ENCODE results near the gene IFNL1. TPM values are rescaled to one million over a fixed set of nuclear protein-coding genes. Genes with fewer than 3 reads are reported as not detected.
"Not testable (repeated sequence)": the region's sequence is repeated elsewhere in the genome, so short reads cannot be mapped to it uniquely, and the experiment has no call there.

Gene IFNL1
- total RNA-seq, 1 experiment from 2014 or later, result not detected

DNA sequence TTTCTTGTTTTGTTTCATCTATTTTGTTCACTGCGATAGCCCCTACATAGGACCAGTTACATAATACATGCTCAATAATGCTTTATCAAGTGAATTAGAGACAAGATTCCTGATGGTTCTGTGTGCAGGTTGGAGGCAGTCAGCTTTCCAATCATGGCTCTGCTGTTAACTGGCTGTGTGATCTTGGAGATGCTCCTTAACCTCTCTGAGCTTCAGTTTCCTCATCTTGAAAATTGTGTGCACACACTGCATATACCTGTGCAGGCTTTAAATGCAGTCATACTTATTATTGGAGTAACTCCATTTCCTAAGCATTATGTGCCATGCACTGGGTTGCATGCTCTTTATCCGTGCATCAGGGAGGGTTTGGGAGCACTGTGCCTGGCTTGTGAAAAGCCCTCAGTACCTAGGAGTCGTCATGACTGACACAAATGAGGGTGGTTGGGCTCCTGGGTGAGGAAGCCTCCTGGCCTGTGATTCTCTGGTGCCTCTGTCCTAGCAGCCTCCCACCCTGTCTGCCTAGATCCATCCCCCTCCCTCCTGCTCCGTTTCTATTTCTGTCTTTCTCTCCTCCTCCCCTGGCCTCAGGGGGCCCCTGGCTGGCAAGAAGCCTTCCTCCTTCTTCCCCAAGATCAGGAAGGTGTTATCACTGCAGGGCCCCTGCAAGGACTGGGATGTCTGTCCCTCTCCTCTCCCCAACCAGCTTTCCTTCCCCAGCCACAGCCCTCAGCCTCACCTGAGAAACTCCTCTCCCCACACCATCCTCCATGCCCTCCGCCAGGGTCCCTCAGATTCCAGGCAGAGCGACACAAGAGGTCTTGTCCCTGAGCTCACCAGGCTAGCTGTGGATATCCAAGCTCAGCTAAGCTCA, 8.7 kb downstream of the IFNL1 start:
- no peak for DNase-seq (ENCODE audit: low read depth)
- in situ Hi-C loops (cut with HindIII; ENCODE audit: low pct_unique_long_range_greater_than_20kb, low sequenced_read_pairs), result no loop called here

DNA sequence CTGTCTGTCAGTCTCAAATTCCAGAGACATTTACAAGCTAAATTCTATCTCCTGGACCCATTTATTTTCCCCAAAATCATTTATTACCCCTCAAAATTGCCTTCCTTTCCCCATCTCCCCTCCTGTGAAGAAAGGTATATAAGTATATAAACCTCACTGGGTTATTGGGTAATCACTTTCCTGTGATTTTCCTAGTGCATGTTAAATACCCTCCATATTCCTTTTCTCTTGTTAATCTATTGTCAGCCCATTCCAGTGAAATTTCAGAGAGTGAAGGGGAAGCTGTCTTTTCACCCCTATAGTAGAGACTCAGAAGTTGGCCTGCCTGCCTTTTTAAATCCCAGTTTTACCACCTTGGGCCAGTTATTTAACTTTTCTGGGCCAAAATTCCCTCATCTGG, 9.9 kb downstream of the IFNL1 start:
- DNase-seq (ENCODE audit: low read depth), result no peak
- in situ Hi-C loops (cut with HindIII; ENCODE audit: low pct_unique_long_range_greater_than_20kb, low sequenced_read_pairs), result no loop called here

DNA sequence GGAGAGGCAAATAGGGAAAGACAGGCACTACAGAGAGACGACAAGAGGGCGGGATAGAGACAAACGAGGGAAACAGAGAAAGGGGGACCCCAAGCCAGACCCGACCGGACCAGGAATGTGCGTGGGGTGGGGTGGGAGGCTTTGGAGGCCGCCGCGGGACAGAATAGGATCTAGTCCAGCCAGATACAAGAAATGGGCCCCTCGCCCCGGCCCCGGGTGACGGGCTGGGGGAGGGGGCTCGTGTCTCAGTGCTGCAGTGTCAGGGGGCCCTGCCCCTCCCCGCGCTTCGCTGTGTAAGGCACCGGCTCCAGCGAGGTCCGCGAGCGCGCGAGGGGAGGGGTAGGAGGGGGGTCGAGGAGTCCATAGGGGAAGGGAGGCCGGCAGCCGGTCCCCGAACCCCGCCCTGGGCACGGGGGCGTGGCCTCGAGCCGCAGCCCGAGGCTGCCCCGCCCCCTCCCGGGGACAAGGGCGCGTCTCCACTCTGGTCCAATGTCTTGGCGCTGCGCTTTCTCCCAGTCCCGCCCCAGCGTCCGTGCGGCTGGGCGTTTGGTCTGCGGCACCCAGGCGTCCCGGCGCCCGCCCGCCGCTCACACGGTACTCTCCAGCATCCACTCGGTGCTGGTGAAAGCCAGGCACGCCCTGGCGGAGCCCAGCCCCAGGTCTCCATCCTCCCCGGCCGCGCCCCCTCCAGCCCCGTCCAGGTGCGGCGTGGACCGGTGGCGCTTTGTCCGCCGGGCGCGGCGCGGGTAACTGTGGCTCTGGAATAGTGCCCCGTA, 11.0 kb downstream of the IFNL1 start:
- in situ Hi-C loops (cut with HindIII; ENCODE audit: low pct_unique_long_range_greater_than_20kb, low sequenced_read_pairs), result no loop called here
- no peak for DNase-seq (ENCODE audit: low read depth)

DNA sequence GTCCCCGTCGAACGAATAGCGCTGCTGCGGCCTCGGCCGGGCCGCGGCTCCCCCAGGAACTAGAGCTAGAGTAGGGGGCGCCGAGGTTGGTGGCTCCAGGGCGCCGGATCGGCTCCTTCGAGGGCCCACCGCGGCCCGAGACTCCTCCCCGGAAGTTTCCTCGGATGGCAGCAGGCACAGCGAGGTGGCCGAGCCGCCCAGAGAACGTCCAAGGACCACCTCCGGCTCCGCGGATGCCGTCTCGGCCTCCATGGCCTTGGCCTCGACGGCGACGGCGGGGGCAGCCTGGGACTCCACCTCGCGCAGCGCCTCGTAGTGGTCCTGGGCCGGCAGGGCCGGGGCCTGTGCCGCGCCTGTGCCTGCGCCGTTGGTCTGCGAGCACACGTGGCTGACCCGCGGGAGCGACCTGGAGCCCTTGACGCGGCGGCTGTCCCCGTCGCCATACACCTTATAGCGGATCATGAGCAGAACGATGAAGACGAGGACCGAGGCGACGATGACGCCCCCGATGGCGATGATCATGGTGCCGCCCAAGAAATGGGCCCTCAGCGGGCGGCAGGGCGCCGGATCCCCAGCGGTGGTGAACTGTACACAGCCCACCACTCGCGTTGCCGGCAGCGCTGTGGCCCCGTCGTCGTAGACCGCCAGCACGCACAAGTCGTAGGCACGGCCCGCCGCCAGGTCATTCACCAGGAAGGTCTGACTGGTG, 11.8 kb downstream of the IFNL1 start:
- no peak for DNase-seq (ENCODE audit: low read depth)
- in situ Hi-C loops (cut with HindIII; ENCODE audit: low pct_unique_long_range_greater_than_20kb, low sequenced_read_pairs), result no loop called here

DNA sequence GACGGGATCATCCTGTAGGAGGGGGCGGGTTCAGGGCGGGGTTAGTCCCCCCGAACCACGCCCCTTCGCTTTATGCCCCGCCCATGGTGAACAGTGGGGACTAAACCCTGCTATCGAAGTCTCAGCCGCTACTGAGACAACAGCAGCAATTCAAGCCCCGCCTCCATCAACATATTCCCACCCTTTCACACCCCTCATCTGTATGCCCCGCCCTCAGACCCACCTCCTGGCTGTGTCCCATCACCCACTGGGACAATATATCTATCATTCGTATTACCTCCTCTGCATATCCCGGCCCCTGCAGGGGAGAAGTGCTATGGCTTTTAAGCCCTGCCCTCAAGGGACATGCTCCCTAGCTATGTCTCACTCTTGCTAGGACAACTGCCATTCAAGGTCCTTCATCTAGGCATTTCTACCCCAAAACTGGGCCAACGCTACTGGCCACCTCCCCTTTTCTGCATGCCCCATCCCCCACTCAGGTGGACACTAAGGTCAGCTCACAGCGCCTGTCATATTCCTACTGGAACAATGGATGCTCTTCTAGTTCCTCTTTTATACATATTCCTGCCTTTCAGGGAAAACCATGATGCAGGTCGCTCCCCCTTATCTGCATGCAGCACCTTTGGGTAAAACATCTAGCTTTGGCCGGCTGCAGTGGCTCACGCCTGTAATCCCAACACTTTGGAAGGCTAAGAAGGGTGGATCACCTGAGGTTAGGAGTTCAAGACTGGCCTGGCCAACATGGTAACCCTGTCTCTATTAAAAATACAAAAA, 12.5 kb downstream of the IFNL1 start:
- in situ Hi-C loops (cut with HindIII; ENCODE audit: low pct_unique_long_range_greater_than_20kb, low sequenced_read_pairs), result no loop called here
- DNase-seq (ENCODE audit: low read depth), result no peak

DNA sequence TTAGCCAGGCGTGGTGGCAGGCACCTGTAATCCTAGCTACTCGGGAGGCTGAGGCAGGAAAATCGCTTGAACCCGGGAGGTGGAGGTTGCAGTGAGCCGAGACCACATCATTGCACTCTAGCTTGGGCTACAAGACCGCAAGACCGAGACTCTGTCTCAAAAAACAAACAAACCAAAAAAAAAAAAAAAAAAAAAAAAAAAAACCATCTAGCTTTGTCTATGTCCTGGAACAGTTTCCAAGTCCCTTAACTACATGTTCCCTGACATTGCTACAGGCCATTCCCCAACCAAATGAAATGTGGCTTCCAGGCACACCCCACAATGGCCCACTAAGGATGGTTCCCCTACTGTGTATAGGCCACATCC, 13.1 kb downstream of the IFNL1 start:
- DNase-seq (ENCODE audit: low read depth); in situ Hi-C loops (cut with HindIII; ENCODE audit: low pct_unique_long_range_greater_than_20kb, low sequenced_read_pairs): not testable (repeated sequence)

DNA sequence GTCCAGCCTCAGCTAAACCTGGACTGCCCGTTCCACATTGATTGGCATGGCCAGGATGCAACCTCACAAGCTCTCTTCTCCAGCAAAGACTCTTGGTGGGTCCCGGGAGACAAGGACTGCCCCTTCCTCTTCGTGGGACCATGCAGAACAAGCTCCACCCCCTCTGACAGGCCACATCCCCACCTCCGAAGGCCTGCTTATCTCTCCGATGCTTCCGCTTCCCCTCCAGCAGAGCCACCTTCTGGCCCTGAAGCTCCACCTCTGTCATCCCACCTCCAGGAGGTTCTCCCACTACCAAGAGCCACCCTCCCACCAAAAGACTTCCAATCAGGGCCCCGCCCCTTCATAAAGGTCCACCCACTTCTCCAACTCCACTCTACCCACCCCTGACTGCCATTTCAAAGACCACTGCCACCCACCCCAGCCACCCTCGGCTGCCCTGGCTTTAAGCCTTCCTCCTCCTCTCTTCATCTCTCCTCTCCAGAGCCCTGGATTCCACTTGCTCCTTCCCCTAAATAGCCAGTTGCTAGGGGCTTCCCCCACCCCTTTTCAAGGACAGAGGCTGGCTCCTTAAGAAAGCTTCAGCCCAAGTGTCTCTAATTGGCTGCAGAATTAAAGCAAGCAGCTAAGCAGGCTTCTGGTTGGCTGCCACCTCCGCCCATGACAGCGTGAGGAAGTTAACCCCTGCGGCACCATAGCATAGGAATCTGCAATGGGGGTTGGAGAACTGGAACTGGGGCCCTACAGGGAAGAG, 14.5 kb downstream of the IFNL1 start:
- no peak for DNase-seq (ENCODE audit: low read depth)
- in situ Hi-C loops (cut with HindIII; ENCODE audit: low pct_unique_long_range_greater_than_20kb, low sequenced_read_pairs), result no loop called here

DNA sequence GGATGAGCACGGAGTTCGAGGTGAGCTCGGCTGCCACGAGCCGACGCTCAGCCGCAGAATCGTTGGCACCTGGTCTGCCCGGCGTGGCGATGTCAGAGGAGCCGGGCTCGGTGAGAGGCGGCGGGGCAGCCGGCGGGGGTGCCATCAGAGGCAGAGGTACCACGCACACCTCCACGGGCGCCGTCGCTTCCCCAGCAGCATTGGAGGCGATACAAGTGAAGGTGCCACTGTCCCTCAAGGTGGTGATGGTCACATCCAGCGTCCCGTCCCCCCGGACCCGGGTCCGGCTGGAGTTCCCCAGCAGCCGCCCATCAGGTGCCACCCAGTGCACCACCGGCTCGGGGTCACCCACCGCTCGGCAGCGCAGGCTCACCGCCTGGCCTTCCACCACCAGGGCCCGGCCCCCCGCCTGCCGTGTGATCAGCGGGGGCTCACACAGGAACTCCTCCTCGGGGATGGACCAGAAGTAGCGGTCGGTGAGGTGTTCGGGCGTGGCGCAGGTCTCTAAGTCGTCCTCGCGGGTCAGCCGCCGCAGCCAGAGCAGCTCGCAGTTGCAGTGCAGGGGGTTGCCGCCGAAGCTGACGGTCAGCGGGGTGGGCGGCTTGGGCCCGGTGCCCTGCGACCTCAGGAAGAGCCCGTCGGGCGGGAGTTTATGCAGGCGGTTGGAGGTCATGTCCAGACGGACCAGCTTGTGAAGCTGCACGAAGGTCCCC, 18.0 kb downstream of the IFNL1 start:
- DNase-seq (ENCODE audit: low read depth), result no peak
- in situ Hi-C loops (cut with HindIII; ENCODE audit: low pct_unique_long_range_greater_than_20kb, low sequenced_read_pairs), result no loop called here

DNA sequence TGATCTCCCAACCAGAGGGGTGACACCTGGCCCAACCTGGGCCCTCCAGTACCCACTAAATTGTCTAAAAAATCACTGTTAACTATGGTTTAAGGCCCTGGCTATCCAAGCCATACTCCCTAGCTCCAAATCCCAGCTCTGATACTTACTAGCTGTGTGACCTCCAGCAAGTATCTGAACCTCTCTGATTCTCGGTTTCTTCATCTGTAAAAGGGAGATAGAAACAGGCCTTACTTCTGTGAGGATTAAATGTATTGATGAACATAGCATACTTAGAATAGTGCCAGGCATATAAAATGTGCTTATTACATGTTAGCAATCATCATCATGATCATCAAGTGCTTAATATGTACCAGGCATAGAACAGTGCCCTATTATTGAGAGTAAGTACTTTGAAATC, 19.7 kb downstream of the IFNL1 start:
- DNase-seq (ENCODE audit: low read depth), result no peak
- in situ Hi-C loops (cut with HindIII; ENCODE audit: low pct_unique_long_range_greater_than_20kb, low sequenced_read_pairs), result no loop called here

DNA sequence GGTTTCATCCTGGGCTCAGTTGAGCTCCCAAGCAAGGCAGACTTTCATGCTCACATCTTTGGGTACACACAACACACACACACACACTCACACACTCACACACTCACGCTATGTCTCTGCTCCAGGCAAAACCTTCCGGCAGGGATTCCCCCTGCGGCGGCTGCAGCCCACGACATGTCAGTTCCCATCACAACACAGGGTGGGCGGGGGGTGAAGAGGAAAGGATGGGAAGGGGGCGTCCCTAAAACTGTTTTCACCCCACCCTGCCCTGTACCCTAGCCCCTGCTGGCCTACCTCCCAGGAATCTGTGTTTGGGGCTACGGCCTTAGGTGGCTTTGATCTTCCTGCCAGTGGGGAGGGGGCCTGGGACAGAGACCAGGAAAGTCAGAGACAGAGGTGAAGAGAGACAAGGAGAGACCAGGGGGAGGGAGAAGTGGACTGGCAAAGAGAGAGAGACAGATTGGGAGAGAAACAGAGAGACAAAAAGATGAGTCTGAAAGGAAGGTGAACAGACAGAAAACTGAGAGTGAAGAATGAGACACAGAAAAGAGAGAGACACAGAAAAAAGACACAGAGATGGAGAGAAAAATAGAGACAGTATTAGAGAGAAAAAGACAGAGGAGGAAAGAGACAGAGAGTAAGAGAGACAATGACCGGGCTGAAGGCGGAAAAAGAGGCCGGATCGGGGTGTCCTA, 20.6 kb downstream of the IFNL1 start:
- in situ Hi-C loops (cut with HindIII; ENCODE audit: low pct_unique_long_range_greater_than_20kb, low sequenced_read_pairs), result no loop called here
- DNase-seq (ENCODE audit: low read depth), result no peak

DNA sequence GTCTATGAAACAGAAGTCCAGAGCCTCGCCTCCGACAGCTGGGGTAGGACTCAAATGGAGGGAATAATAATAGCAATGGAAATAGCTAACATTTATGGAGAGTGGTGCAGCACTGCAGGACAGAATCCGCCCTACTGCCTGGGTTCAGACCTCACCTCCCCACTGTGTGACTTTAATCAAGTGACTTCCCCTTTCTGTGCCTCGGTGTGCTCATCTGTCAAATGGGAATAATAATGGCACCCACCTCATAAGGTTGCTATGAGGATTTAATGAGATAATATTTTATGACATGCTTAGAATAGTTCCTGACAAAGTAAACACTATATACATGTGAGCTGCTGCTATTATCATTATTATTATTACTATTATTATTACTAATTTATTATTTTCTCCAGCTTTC, 21.3 kb downstream of the IFNL1 start:
- in situ Hi-C loops (cut with HindIII; ENCODE audit: low pct_unique_long_range_greater_than_20kb, low sequenced_read_pairs), result no loop called here
- no peak for DNase-seq (ENCODE audit: low read depth)

DNA sequence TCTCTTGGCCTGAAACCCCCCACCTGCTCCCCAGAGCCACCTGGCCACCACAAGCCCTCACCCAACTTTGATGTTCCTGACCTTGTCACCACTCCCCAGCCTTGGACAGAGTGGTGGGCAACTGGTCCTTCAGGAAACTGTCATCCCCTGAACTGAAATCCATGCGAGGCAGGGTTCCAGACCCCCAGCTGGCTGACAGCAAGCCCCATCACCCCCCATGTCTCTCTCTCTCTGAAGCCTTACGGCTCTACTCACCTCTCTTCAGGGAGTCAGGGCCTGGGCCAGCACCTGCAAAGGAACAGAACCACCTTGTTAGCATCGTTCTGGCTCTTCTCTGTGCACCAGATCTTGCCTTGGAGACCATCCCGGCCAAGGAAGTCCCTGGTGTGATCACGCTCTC, 21.9 kb downstream of the IFNL1 start:
- in situ Hi-C loops (cut with HindIII; ENCODE audit: low pct_unique_long_range_greater_than_20kb, low sequenced_read_pairs), result no loop called here
- DNase-seq (ENCODE audit: low read depth), result no peak

DNA sequence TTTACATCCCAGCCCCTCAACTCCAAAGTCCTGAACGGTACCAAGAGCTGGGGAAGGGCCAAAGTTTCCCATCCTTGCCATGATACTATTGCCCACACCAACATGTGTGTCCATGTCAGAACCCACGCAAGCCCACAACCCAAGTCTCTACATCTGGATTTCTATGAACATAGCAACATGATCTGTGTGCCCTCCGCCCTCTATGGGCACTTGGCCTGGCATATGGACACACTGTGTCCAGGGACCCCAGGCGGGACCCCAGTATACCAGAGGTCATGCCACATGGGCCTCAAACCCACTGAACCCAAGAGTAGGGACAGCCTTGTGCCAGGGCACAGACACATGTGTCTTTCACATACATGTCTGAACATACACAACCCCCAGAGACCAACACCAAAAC, 22.5 kb downstream of the IFNL1 start:
- no peak for DNase-seq (ENCODE audit: low read depth)
- in situ Hi-C loops (cut with HindIII; ENCODE audit: low pct_unique_long_range_greater_than_20kb, low sequenced_read_pairs), result no loop called here

DNA sequence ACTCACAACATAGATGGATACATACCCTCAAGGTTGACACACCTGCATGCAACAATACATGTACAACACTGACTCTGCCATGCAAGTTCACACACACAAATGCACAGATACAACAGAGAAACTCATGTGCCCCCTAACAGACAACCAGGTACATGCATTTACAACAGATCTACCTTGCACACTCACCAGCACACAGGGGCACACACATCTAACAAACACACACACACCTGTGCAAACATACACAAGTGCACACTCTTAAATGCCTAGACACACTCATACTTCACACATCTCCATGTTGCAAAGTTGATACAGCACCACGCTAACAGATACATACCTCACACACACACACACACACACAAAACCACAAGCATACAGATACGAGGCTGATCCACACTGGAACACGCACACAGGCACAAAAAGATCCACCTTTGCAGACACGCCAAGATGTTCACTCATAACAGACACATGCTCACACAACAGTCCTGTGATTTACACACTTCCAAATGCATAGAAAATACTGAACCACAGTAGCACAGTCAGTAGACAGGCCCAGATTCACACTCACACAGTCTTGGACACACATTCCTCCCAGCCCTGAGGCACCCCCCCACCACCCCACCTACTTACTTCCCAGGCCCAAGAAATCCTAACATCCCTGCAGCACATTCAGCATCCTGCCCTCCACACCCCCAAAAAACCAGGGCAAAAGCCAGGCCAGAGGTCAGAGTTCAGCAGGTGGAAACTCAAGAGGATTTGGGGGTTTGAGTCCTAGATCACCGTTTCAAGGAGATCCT, 23.1 kb downstream of the IFNL1 start:
- no peak for DNase-seq (ENCODE audit: low read depth)
- in situ Hi-C loops (cut with HindIII; ENCODE audit: low pct_unique_long_range_greater_than_20kb, low sequenced_read_pairs), result no loop called here

DNA sequence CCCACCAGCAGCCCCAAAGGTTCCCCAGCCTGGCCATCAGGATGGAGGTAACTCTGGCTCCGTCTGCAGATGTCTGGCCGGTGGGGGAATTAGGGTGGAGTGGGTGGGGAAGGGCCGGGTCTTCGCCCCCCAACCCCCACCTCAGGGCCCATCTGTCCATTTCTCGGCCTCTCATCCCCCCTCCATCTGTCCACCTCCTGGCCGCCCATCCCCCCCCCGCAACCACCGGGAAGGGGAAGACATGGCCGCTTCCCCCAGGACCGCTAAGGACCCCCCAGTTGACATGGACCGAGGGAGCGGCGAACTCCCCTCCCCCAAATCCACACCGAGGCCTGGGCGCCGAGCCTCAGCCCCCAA, 23.7 kb downstream of the IFNL1 start:
- DNase-seq (ENCODE audit: low read depth), result no peak
- in situ Hi-C loops (cut with HindIII; ENCODE audit: low pct_unique_long_range_greater_than_20kb, low sequenced_read_pairs), result no loop called here

Data from Caki2 (cell line).